MM.1S (cell line): Measurements from ENCODE around the gene SORCS2.

Experiments
- DNase-seq: peaks from one replicate; pipeline ENCODE4 v3.0.0-alpha.2; 2015
- H2AFZ ChIP-seq: fragments of 300-600 bp; sonication (generic); 2 replicates; pipeline ENCODE4 v1.6.0; 2016; ENCODE audit warnings: antibody characterized with exemption, low read length
- H3F3A ChIP-seq: fragments of 300-600 bp; sonication (generic); 2 replicates; pipeline ENCODE4 v1.6.1; 2016; ENCODE audit warnings: mild to moderate bottlenecking, antibody characterized with exemption, low read length, moderate library complexity, mixed read lengths; ENCODE audit not compliant: insufficient read depth
- H3K27ac ChIP-seq: fragments of 300-600 bp; sonication (generic); 2 replicates; pipeline ENCODE4 v1.5.1; 2016; ENCODE audit warnings: mild to moderate bottlenecking, low read length
- H3K27me3 ChIP-seq: fragments of 300-600 bp; sonication (generic); replicated peaks from 2 replicates; pipeline ENCODE4 v1.6.0; 2016; ENCODE audit warnings: low read length; ENCODE audit not compliant: insufficient read depth
- H3K36me3 ChIP-seq: fragments of 300-600 bp; sonication (generic); replicated peaks from 2 replicates; pipeline ENCODE4 v1.6.1; 2016; ENCODE audit warnings: mild to moderate bottlenecking, low read length, mixed read lengths; ENCODE audit not compliant: insufficient read depth
- H3K4me1 ChIP-seq: fragments of 300-600 bp; sonication (generic); 2 replicates; pipeline ENCODE4 v1.6.1; 2016; ENCODE audit warnings: low read length, mixed read lengths
- H3K4me2 ChIP-seq: fragments of 300-600 bp; sonication (generic); 2 replicates; pipeline ENCODE4 v1.6.0; 2016; ENCODE audit warnings: low read depth, low read length
- H3K4me3 ChIP-seq: fragments of 300-600 bp; sonication (generic); 2 replicates; pipeline ENCODE4 v1.5.1; 2016; ENCODE audit warnings: low read length, mixed read lengths
- H3K79me2 ChIP-seq: fragments of 300-600 bp; sonication (generic); 2 replicates; pipeline ENCODE4 v1.6.1; 2016; ENCODE audit warnings: mixed run types, low read length, mixed read lengths
- H3K9ac ChIP-seq: fragments of 300-600 bp; sonication (generic); 2 replicates; pipeline ENCODE4 v1.6.1; 2016; ENCODE audit warnings: low read length, mixed read lengths
- H3K9me2 ChIP-seq: fragments of 300-600 bp; sonication (generic); replicated peaks from 2 replicates; pipeline ENCODE4 v1.6.1; 2016; ENCODE audit warnings: mild to moderate bottlenecking, low read length, mixed read lengths; ENCODE audit not compliant: insufficient read depth
- H3K9me3 ChIP-seq: fragments of 300-600 bp; sonication (generic); replicated peaks from 2 replicates; pipeline ENCODE4 v1.6.1; 2016; ENCODE audit warnings: mild to moderate bottlenecking, low read length, mixed read lengths; ENCODE audit not compliant: insufficient read depth
- H4K20me1 ChIP-seq: fragments of 300-600 bp; sonication (generic); 2 replicates; pipeline ENCODE4 v1.6.1; 2016; ENCODE audit warnings: mild to moderate bottlenecking, low read length, moderate library complexity, mixed read lengths; ENCODE audit not compliant: insufficient read depth
- CTCF ChIP-seq: fragments of 300-600 bp; sonication (generic); IDR thresholded peaks from 2 replicates; pipeline ENCODE4 v1.5.1; 2016; ENCODE audit warnings: antibody characterized with exemption, low read length, mixed read lengths
- EZH2 ChIP-seq: fragments of 300-600 bp; sonication (generic); optimal IDR thresholded peaks from 2 replicates; pipeline ENCODE3; 2017; ENCODE audit warnings: low read depth, mild to moderate bottlenecking, antibody characterized with exemption, low read length, mixed read lengths
- EZH2phosphoT487 ChIP-seq: fragments of 300-600 bp; sonication (generic); IDR thresholded peaks from 2 replicates; pipeline ENCODE4 v1.6.1; 2018; ENCODE audit warnings: antibody characterized with exemption, low read length

The SORCS2 gene

DNA sequence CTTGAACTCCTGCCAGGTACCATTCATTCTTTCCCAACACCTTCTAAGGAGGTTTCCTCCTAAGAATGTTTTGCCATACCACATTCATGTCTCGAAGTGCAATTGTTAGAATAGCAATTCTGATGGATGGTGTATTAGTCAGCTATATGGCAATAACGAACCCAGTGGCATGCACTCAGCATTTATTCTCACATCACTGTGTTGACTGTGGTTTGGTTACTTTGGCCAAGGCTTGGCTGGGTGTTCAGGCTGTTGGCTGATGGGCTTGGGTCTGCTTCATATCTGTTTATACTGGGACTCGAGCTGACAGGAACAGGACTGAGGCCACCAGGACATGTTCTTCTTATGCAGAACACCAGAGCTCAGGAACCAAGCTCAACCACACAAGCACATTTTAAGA, 210.7 kb downstream of the SORCS2 start:
- H3K4me2 ChIP-seq, result no peak overlapping the region
- H4K20me1 ChIP-seq, result no peaks in the 10 kb centered on the region
- TF ChIP-seq EZH2 (no peak), EZH2phosphoT487 (no peak), CTCF (no peak)
- peaks cover 71% of the 10 kb centered on the region for H3K27me3 ChIP-seq
- H3K4me1 ChIP-seq, result no peaks in the 10 kb centered on the region
- no peaks in the 10 kb centered on the region for H3K79me2 ChIP-seq
- H3K4me3 ChIP-seq, result no peak overlapping the region
- H3K9me3 ChIP-seq, result no peaks in the 10 kb centered on the region
- H3F3A ChIP-seq, result no peaks in the 10 kb centered on the region
- H3K27ac ChIP-seq, result no peak overlapping the region
- DNase-seq, result no peak
- H3K9me2 ChIP-seq, result no peaks in the 10 kb centered on the region
- H2AFZ ChIP-seq, result no peak overlapping the region
- no peaks in the 10 kb centered on the region for H3K36me3 ChIP-seq
- no peak overlapping the region for H3K9ac ChIP-seq

- H3K9ac ChIP-seq, result no peak overlapping the region
- TF ChIP-seq CTCF (no peak), EZH2phosphoT487 (no peak), EZH2 (no peak)
Measured at GRCh38 chr4:7408166-7408565, 215.8 kb downstream of the SORCS2 start.

DNA sequence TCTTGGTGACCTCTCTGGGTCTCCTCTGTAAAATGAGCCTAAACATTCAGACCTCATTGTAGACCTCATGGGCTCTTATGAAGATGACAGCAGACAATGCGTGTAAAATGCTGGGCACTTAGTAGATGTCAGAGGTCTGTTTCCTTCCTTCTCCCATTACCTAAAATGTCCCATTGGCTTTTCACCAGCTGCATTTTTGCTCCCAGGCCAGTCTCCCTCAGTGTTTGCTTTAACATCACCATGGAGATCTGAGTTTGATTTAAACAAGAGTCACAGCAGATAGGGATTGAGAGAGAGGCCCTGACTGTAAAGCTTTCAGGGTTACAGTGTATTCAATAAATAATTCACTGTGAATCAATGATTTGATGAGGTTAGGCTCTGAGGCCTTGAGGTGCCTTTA, 218.1 kb downstream of the SORCS2 start:
- H4K20me1 ChIP-seq, result no peaks in the 10 kb centered on the region
- H3K27me3 ChIP-seq, result peaks cover 90% of the 10 kb centered on the region
- no peak overlapping the region for H3K9ac ChIP-seq
- no peaks in the 10 kb centered on the region for H3K9me3 ChIP-seq
- no peak for TF ChIP-seq CTCF
- no peak for TF ChIP-seq EZH2phosphoT487
- TF ChIP-seq EZH2, result no peak
- no peak overlapping the region for H3K4me2 ChIP-seq
- H3K27ac ChIP-seq, result no peak overlapping the region
- DNase-seq, result no peak
- no peaks in the 10 kb centered on the region for H3K4me1 ChIP-seq
- H3K4me3 ChIP-seq, result no peak overlapping the region
- no peaks in the 10 kb centered on the region for H3K79me2 ChIP-seq
- no peaks in the 10 kb centered on the region for H3F3A ChIP-seq
- no peaks in the 10 kb centered on the region for H3K36me3 ChIP-seq
- H2AFZ ChIP-seq, result no peak overlapping the region
- H3K9me2 ChIP-seq, result no peaks in the 10 kb centered on the region

More at GRCh38 chr4:7408166-7408565, 215.8 kb downstream of the SORCS2 start:
- no peak overlapping the region for H3K27ac ChIP-seq
- H3K9me2 ChIP-seq, result no peaks in the 10 kb centered on the region
- no peak overlapping the region for H3K4me3 ChIP-seq
- H3K27me3 ChIP-seq, result peaks cover 86% of the 10 kb centered on the region
- no peak overlapping the region for H3K4me2 ChIP-seq
- H3K36me3 ChIP-seq, result no peaks in the 10 kb centered on the region
- H3K4me1 ChIP-seq, result no peaks in the 10 kb centered on the region
- H3F3A ChIP-seq, result no peaks in the 10 kb centered on the region
- H3K79me2 ChIP-seq, result no peaks in the 10 kb centered on the region
- H2AFZ ChIP-seq, result no peak overlapping the region
- no peaks in the 10 kb centered on the region for H4K20me1 ChIP-seq
- DNase-seq, result no peak
- H3K9me3 ChIP-seq, result no peaks in the 10 kb centered on the region

GRCh38 chr4:7411491-7411890, 219.2 kb downstream of the SORCS2 start:
- H4K20me1 ChIP-seq, result no peaks in the 10 kb centered on the region
- no peak overlapping the region for H3K9ac ChIP-seq
- H2AFZ ChIP-seq, result no peak overlapping the region
- H3K36me3 ChIP-seq, result no peaks in the 10 kb centered on the region
- no peak overlapping the region for H3K4me3 ChIP-seq
- no peak overlapping the region for H3K4me2 ChIP-seq
- DNase-seq, result no peak
- H3K27ac ChIP-seq, result no peak overlapping the region
- H3K9me2 ChIP-seq, result no peaks in the 10 kb centered on the region
- peaks cover 86% of the 10 kb centered on the region for H3K27me3 ChIP-seq
- H3K9me3 ChIP-seq, result no peaks in the 10 kb centered on the region
- no peaks in the 10 kb centered on the region for H3K79me2 ChIP-seq
- no peaks in the 10 kb centered on the region for H3K4me1 ChIP-seq
- no peaks in the 10 kb centered on the region for H3F3A ChIP-seq
- TF ChIP-seq EZH2 (no peak), EZH2phosphoT487 (no peak), CTCF (no peak)
